HL-60 (cell line): ENCODE results near the gene HBD.

Experiments
- DNase-seq, 2 experiments: peaks; one replicate each; pipeline ENCODE4 v3.0.0-alpha.2; 2010 to 2020; ENCODE audit warnings: low read depth in 1 of 2, low spot score in 1 of 2
- H3K27ac ChIP-seq: fragments of 250-450 bp; sonication (Bioruptor Pico); replicated peaks from 2 replicates; pipeline ENCODE4 v1.5.1; 2020; ENCODE audit warnings: mild to moderate bottlenecking, moderate library complexity
- H3K27me3 ChIP-seq: fragments of 250-450 bp; sonication (Bioruptor Pico); 2 replicates; pipeline ENCODE4 v1.5.1; 2021; ENCODE audit warnings: mild to moderate bottlenecking, moderate library complexity; ENCODE audit not compliant: insufficient read depth, poor library complexity, severe bottlenecking
- H3K4me3 ChIP-seq: replicated peaks from 2 replicates; pipeline ENCODE4 v1.5.1; 2011; ENCODE audit warnings: mild to moderate bottlenecking, control low read depth, low read length; ENCODE audit not compliant: insufficient read depth
- GABPA ChIP-seq: IDR thresholded peaks from 2 replicates; pipeline ENCODE4 v1.6.1; 2012; ENCODE audit warnings: low read depth
- POLR2AphosphoS5 ChIP-seq: IDR thresholded peaks from 2 replicates; pipeline ENCODE4 v1.6.1; 2012; ENCODE audit warnings: low read depth
- SPI1 ChIP-seq: IDR thresholded peaks from 2 replicates; pipeline ENCODE4 v1.6.1; 2012; ENCODE audit warnings: low read depth, mild to moderate bottlenecking, borderline replicate concordance
- TF ChIP-seq, protein P1 (sequence below): IDR thresholded peaks from one replicate; pipeline ENCODE4 v1.5.1; 2011; ENCODE audit warnings: low read length, control low read depth, inconsistent platforms; ENCODE audit not compliant: insufficient read depth
- TF ChIP-seq, protein P2 (sequence below): IDR thresholded peaks from 2 replicates; pipeline ENCODE4 v1.6.1; 2012; ENCODE audit warnings: low read depth; ENCODE audit not compliant: insufficient replicate concordance

Gene HBD

DNA sequence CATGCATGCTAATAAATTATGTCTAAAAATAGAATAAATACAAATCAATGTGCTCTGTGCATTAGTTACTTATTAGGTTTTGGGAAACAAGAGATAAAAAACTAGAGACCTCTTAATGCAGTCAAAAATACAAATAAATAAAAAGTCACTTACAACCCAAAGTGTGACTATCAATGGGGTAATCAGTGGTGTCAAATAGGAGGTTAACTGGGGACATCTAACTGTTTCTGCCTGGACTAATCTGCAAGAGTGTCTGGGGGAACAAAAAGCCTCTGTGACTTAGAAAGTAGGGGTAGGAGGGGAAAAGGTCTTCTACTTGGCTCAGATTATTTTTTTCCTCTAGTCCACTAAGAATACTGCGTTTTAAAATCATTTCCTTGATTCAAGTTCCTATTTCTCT, 6.6 kb downstream of the HBD start:
- Histone ChIP-seq H3K27ac (no peak overlapping the region), H3K4me3 (no peak overlapping the region), H3K27me3 (peaks cover 3% of the 10 kb centered on the region)
- DNase-seq: no peak
- TF ChIP-seq, protein P1, sequence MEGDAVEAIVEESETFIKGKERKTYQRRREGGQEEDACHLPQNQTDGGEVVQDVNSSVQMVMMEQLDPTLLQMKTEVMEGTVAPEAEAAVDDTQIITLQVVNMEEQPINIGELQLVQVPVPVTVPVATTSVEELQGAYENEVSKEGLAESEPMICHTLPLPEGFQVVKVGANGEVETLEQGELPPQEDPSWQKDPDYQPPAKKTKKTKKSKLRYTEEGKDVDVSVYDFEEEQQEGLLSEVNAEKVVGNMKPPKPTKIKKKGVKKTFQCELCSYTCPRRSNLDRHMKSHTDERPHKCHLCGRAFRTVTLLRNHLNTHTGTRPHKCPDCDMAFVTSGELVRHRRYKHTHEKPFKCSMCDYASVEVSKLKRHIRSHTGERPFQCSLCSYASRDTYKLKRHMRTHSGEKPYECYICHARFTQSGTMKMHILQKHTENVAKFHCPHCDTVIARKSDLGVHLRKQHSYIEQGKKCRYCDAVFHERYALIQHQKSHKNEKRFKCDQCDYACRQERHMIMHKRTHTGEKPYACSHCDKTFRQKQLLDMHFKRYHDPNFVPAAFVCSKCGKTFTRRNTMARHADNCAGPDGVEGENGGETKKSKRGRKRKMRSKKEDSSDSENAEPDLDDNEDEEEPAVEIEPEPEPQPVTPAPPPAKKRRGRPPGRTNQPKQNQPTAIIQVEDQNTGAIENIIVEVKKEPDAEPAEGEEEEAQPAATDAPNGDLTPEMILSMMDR: no peak
- TF ChIP-seq GABPA (no peak), SPI1 (no peak), POLR2AphosphoS5 (no peak)
- TF ChIP-seq, protein P2, sequence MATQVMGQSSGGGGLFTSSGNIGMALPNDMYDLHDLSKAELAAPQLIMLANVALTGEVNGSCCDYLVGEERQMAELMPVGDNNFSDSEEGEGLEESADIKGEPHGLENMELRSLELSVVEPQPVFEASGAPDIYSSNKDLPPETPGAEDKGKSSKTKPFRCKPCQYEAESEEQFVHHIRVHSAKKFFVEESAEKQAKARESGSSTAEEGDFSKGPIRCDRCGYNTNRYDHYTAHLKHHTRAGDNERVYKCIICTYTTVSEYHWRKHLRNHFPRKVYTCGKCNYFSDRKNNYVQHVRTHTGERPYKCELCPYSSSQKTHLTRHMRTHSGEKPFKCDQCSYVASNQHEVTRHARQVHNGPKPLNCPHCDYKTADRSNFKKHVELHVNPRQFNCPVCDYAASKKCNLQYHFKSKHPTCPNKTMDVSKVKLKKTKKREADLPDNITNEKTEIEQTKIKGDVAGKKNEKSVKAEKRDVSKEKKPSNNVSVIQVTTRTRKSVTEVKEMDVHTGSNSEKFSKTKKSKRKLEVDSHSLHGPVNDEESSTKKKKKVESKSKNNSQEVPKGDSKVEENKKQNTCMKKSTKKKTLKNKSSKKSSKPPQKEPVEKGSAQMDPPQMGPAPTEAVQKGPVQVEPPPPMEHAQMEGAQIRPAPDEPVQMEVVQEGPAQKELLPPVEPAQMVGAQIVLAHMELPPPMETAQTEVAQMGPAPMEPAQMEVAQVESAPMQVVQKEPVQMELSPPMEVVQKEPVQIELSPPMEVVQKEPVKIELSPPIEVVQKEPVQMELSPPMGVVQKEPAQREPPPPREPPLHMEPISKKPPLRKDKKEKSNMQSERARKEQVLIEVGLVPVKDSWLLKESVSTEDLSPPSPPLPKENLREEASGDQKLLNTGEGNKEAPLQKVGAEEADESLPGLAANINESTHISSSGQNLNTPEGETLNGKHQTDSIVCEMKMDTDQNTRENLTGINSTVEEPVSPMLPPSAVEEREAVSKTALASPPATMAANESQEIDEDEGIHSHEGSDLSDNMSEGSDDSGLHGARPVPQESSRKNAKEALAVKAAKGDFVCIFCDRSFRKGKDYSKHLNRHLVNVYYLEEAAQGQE: no peak

DNA sequence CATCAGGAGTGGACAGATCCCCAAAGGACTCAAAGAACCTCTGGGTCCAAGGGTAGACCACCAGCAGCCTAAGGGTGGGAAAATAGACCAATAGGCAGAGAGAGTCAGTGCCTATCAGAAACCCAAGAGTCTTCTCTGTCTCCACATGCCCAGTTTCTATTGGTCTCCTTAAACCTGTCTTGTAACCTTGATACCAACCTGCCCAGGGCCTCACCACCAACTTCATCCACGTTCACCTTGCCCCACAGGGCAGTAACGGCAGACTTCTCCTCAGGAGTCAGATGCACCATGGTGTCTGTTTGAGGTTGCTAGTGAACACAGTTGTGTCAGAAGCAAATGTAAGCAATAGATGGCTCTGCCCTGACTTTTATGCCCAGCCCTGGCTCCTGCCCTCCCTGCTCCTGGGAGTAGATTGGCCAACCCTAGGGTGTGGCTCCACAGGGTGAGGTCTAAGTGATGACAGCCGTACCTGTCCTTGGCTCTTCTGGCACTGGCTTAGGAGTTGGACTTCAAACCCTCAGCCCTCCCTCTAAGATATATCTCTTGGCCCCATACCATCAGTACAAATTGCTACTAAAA, 7.5 kb downstream of the HBD start, which contains the start of gene HBB:
TSS of gene HBB (minus strand) at position 340 of the 579 bp plus-strand sequence. CDS start at position 290, 50 bp downstream.
- TF ChIP-seq, protein P2: no peak
- TF ChIP-seq, protein P1: no peak
- TF ChIP-seq POLR2AphosphoS5 (no peak), GABPA (no peak), SPI1 (no peak)
- no peak for DNase-seq
- Histone ChIP-seq H3K4me3 (no peak within 1 kb of the TSS), H3K27me3 (peaks cover 3% of the 10 kb centered on the region), H3K27ac (no peak within 1 kb of the TSS)

DNA sequence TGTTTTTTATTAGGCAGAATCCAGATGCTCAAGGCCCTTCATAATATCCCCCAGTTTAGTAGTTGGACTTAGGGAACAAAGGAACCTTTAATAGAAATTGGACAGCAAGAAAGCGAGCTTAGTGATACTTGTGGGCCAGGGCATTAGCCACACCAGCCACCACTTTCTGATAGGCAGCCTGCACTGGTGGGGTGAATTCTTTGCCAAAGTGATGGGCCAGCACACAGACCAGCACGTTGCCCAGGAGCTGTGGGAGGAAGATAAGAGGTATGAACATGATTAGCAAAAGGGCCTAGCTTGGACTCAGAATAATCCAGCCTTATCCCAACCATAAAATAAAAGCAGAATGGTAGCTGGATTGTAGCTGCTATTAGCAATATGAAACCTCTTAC, 8.8 kb downstream of the HBD start:
- DNase-seq: no peak
- no peak overlapping the region for H3K27ac ChIP-seq
- H3K27me3 ChIP-seq: peaks cover 3% of the 10 kb centered on the region
- H3K4me3 ChIP-seq: no peak overlapping the region
- TF ChIP-seq, protein P1: no peak
- TF ChIP-seq POLR2AphosphoS5: no peak
- no peak for TF ChIP-seq SPI1
- TF ChIP-seq GABPA: no peak
- TF ChIP-seq, protein P2: no peak
